MM.1S (cell line): ENCODE results near the gene GYS2.

Source experiments
- DNase-seq: peaks from one replicate; pipeline ENCODE4 v3.0.0-alpha.2; 2015
- H2AFZ ChIP-seq: fragments of 300-600 bp; sonication (generic); 2 replicates; pipeline ENCODE4 v1.6.0; 2016; ENCODE audit warnings: antibody characterized with exemption, low read length
- H3F3A ChIP-seq: fragments of 300-600 bp; sonication (generic); 2 replicates; pipeline ENCODE4 v1.6.1; 2016; ENCODE audit warnings: mild to moderate bottlenecking, antibody characterized with exemption, low read length, moderate library complexity, mixed read lengths; ENCODE audit not compliant: insufficient read depth
- H3K27ac ChIP-seq: fragments of 300-600 bp; sonication (generic); 2 replicates; pipeline ENCODE4 v1.5.1; 2016; ENCODE audit warnings: mild to moderate bottlenecking, low read length
- H3K27me3 ChIP-seq: fragments of 300-600 bp; sonication (generic); replicated peaks from 2 replicates; pipeline ENCODE4 v1.6.0; 2016; ENCODE audit warnings: low read length; ENCODE audit not compliant: insufficient read depth
- H3K36me3 ChIP-seq: fragments of 300-600 bp; sonication (generic); replicated peaks from 2 replicates; pipeline ENCODE4 v1.6.1; 2016; ENCODE audit warnings: mild to moderate bottlenecking, low read length, mixed read lengths; ENCODE audit not compliant: insufficient read depth
- H3K4me1 ChIP-seq: fragments of 300-600 bp; sonication (generic); 2 replicates; pipeline ENCODE4 v1.6.1; 2016; ENCODE audit warnings: low read length, mixed read lengths
- H3K4me2 ChIP-seq: fragments of 300-600 bp; sonication (generic); 2 replicates; pipeline ENCODE4 v1.6.0; 2016; ENCODE audit warnings: low read depth, low read length
- H3K4me3 ChIP-seq: fragments of 300-600 bp; sonication (generic); 2 replicates; pipeline ENCODE4 v1.5.1; 2016; ENCODE audit warnings: low read length, mixed read lengths
- H3K79me2 ChIP-seq: fragments of 300-600 bp; sonication (generic); 2 replicates; pipeline ENCODE4 v1.6.1; 2016; ENCODE audit warnings: mixed run types, low read length, mixed read lengths
- H3K9ac ChIP-seq: fragments of 300-600 bp; sonication (generic); 2 replicates; pipeline ENCODE4 v1.6.1; 2016; ENCODE audit warnings: low read length, mixed read lengths
- H3K9me2 ChIP-seq: fragments of 300-600 bp; sonication (generic); replicated peaks from 2 replicates; pipeline ENCODE4 v1.6.1; 2016; ENCODE audit warnings: mild to moderate bottlenecking, low read length, mixed read lengths; ENCODE audit not compliant: insufficient read depth
- H3K9me3 ChIP-seq: fragments of 300-600 bp; sonication (generic); replicated peaks from 2 replicates; pipeline ENCODE4 v1.6.1; 2016; ENCODE audit warnings: mild to moderate bottlenecking, low read length, mixed read lengths; ENCODE audit not compliant: insufficient read depth
- H4K20me1 ChIP-seq: fragments of 300-600 bp; sonication (generic); 2 replicates; pipeline ENCODE4 v1.6.1; 2016; ENCODE audit warnings: mild to moderate bottlenecking, low read length, moderate library complexity, mixed read lengths; ENCODE audit not compliant: insufficient read depth
- EZH2 ChIP-seq: fragments of 300-600 bp; sonication (generic); optimal IDR thresholded peaks from 2 replicates; pipeline ENCODE3; 2017; ENCODE audit warnings: low read depth, mild to moderate bottlenecking, antibody characterized with exemption, low read length, mixed read lengths
- EZH2phosphoT487 ChIP-seq: fragments of 300-600 bp; sonication (generic); IDR thresholded peaks from 2 replicates; pipeline ENCODE4 v1.6.1; 2018; ENCODE audit warnings: antibody characterized with exemption, low read length
- TF ChIP-seq, protein P1 (sequence below): fragments of 300-600 bp; sonication (generic); IDR thresholded peaks from 2 replicates; pipeline ENCODE4 v1.5.1; 2016; ENCODE audit warnings: antibody characterized with exemption, low read length, mixed read lengths

GYS2 gene

GRCh38 chr12:21583587-21583986, 21.1 kb downstream of the GYS2 start:
- no peak overlapping the region for H3K4me3 ChIP-seq
- H3K4me1 ChIP-seq, result no peaks in the 10 kb centered on the region
- no peak overlapping the region for H3K27ac ChIP-seq
- H3K27me3 ChIP-seq, result no peaks in the 10 kb centered on the region
- no peaks in the 10 kb centered on the region for H3K9me2 ChIP-seq
- H3F3A ChIP-seq, result no peaks in the 10 kb centered on the region
- H4K20me1 ChIP-seq, result no peaks in the 10 kb centered on the region
- H3K4me2 ChIP-seq, result no peak overlapping the region
- no peaks in the 10 kb centered on the region for H3K79me2 ChIP-seq
- no peak overlapping the region for H2AFZ ChIP-seq
- H3K9ac ChIP-seq, result no peak overlapping the region
- TF ChIP-seq EZH2phosphoT487 (no peak), EZH2 (no peak)
- TF ChIP-seq, protein P1, sequence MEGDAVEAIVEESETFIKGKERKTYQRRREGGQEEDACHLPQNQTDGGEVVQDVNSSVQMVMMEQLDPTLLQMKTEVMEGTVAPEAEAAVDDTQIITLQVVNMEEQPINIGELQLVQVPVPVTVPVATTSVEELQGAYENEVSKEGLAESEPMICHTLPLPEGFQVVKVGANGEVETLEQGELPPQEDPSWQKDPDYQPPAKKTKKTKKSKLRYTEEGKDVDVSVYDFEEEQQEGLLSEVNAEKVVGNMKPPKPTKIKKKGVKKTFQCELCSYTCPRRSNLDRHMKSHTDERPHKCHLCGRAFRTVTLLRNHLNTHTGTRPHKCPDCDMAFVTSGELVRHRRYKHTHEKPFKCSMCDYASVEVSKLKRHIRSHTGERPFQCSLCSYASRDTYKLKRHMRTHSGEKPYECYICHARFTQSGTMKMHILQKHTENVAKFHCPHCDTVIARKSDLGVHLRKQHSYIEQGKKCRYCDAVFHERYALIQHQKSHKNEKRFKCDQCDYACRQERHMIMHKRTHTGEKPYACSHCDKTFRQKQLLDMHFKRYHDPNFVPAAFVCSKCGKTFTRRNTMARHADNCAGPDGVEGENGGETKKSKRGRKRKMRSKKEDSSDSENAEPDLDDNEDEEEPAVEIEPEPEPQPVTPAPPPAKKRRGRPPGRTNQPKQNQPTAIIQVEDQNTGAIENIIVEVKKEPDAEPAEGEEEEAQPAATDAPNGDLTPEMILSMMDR, result no peak
- no peaks in the 10 kb centered on the region for H3K9me3 ChIP-seq
- no peaks in the 10 kb centered on the region for H3K36me3 ChIP-seq
- no peak for DNase-seq

DNA sequence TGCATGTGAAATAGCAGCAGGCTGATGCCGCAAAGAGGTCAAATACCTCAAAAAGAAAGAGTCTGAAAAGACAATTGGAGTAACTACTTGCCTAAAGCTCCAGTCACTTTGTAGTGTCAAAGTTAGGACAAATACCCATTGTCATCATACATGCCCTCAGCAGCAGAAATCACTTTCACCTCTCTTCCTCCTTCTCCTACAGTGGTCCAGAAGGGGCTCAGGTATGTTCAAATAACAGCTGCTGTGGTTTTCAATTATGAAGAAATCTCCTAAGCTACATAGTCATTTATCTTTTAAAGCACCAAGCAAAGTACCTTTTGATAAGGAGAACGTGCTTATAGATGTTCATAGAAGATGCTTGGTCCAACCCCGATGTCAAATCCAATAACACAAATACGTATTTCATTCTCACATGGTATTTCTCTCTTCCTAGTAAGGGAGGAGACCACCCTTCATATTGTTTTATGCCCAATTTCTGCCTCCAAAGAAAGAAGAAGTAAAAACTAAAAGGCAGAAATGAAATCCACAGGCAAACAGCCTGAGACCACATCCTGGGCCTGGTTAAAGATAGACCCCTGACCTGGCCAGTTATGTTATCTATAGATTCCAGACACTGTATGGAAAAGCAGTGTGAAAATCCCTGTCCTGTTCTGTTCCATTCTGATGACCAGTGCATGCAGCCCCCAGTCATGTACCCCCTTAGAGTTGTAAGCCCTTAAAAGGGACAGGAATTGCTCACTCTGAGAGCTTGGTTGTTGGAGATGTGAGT, 23.7 kb downstream of the GYS2 start:
- TF ChIP-seq, protein P1, result no peak
- TF ChIP-seq EZH2 (no peak), EZH2phosphoT487 (no peak)
- Histone ChIP-seq H3K4me2 (no peak overlapping the region), H3K9me2 (no peaks in the 10 kb centered on the region), H2AFZ (no peak overlapping the region), H3K4me1 (no peaks in the 10 kb centered on the region), H3K79me2 (no peaks in the 10 kb centered on the region), H4K20me1 (no peaks in the 10 kb centered on the region), H3K9ac (no peak overlapping the region), H3F3A (no peaks in the 10 kb centered on the region), H3K27ac (no peak overlapping the region), H3K27me3 (no peaks in the 10 kb centered on the region), H3K9me3 (no peaks in the 10 kb centered on the region), H3K36me3 (no peaks in the 10 kb centered on the region), H3K4me3 (no peak overlapping the region)
- DNase-seq, result no peak

DNA sequence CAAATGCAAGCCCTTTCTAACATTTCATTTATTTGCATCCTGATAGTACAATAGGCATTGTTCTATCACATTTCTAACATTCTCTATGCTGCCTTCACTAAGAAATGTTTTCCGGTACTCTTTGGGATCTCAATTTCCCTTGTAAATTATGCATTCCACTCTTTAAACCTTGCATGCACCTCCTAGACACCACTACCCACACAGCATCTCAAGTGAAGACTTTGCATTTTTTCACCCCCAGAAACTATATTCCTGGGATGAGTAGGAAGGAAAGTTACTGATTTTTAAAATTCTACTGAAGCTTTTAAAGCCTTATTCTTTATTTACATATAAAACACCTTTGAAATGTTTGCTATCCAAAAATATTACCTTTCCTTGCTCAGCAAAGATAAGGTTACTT, 27.1 kb downstream of the GYS2 start:
- Histone ChIP-seq H3K9me2 (no peaks in the 10 kb centered on the region), H3K9me3 (no peaks in the 10 kb centered on the region)

GRCh38 chr12:21576431-21576830, 28.2 kb downstream of the GYS2 start:
- no peaks in the 10 kb centered on the region for H3K27me3 ChIP-seq
- no peak overlapping the region for H2AFZ ChIP-seq
- H3K9me3 ChIP-seq, result no peaks in the 10 kb centered on the region
- no peaks in the 10 kb centered on the region for H4K20me1 ChIP-seq
- H3K36me3 ChIP-seq, result no peaks in the 10 kb centered on the region
- TF ChIP-seq, protein P1, result no peak
- TF ChIP-seq EZH2phosphoT487, result no peak
- TF ChIP-seq EZH2, result no peak
- H3F3A ChIP-seq, result no peaks in the 10 kb centered on the region
- H3K27ac ChIP-seq, result no peak overlapping the region
- no peaks in the 10 kb centered on the region for H3K4me1 ChIP-seq
- H3K4me2 ChIP-seq, result no peak overlapping the region
- no peak overlapping the region for H3K4me3 ChIP-seq
- no peak for DNase-seq
- no peaks in the 10 kb centered on the region for H3K9me2 ChIP-seq
- H3K79me2 ChIP-seq, result no peaks in the 10 kb centered on the region
- H3K9ac ChIP-seq, result no peak overlapping the region

More for the DNA sequence above, 27.1 kb downstream of the GYS2 start:
- no peak overlapping the region for H3K9ac ChIP-seq
- no peaks in the 10 kb centered on the region for H4K20me1 ChIP-seq
- H3K4me2 ChIP-seq, result no peak overlapping the region
- no peak overlapping the region for H3K27ac ChIP-seq
- no peak overlapping the region for H3K4me3 ChIP-seq
- no peaks in the 10 kb centered on the region for H3F3A ChIP-seq
- no peaks in the 10 kb centered on the region for H3K27me3 ChIP-seq
- no peak overlapping the region for H2AFZ ChIP-seq
- DNase-seq, result no peak
- H3K79me2 ChIP-seq, result no peaks in the 10 kb centered on the region
- no peaks in the 10 kb centered on the region for H3K4me1 ChIP-seq
- H3K36me3 ChIP-seq, result no peaks in the 10 kb centered on the region
- no peak for TF ChIP-seq EZH2phosphoT487
